GM12801 (cell line): ENCODE results near the gene CUEDC1.

Experiments used
- CTCF ChIP-seq: IDR thresholded peaks from one replicate; pipeline ENCODE4 v1.5.1; 2011; ENCODE audit warnings: control low read depth; ENCODE audit not compliant: insufficient read length; ENCODE audit errors: extremely low read depth

The CUEDC1 gene

GRCh38 chr17:57881783-57882351, 73.3 kb downstream of the CUEDC1 start:
- TF ChIP-seq CTCF, result no peak

GRCh38 chr17:57881143-57881542, 74.1 kb downstream of the CUEDC1 start:
- TF ChIP-seq CTCF, result no peak

- no peak for TF ChIP-seq CTCF
Measured at GRCh38 chr17:57880086-57880456, 75.1 kb downstream of the CUEDC1 start.

GRCh38 chr17:57879437-57880085, 75.7 kb downstream of the CUEDC1 start:
- TF ChIP-seq CTCF, result no peak

- TF ChIP-seq CTCF, result no peak
Measured at GRCh38 chr17:57877803-57878377, 77.3 kb downstream of the CUEDC1 start.

- TF ChIP-seq CTCF, result no peak
Measured at GRCh38 chr17:57876866-57877237, 78.4 kb downstream of the CUEDC1 start.

GRCh38 chr17:57876023-57876865, 79.0 kb downstream of the CUEDC1 start:
- no peak for TF ChIP-seq CTCF
